H1 (cell line): Measurements from ENCODE around the gene DNLZ. TPM values are rescaled to one million over a fixed set of nuclear protein-coding genes. Genes with fewer than 3 reads are reported as not detected.

Experiments
- CTCF ChIA-PET: fragments of 300-600 bp; sonication (Branson Sonifier 250); formaldehyde crosslinking; loops from one replicate; lab custom pipeline; 2021; ENCODE audit not compliant: partially characterized antibody; lab: Charles Lee
- POLR2A ChIA-PET: fragments of 300-600 bp; sonication (Branson Sonifier 250); formaldehyde crosslinking; loops from one replicate; lab custom pipeline; 2021; ENCODE audit warnings: inconsistent platforms; ENCODE audit not compliant: partially characterized antibody; lab: Charles Lee
- DNase-seq, 2 experiments: peaks; one replicate each; pipeline versions ENCODE4 v3.0.0 to v3.0.0-alpha.2; 2010 to 2022; ENCODE audit warnings: low spot score in 2 of 2, low read depth in 1 of 2, mixed read lengths in 1 of 2
- FAIRE-seq: peaks from 2 replicates; lab custom pipeline; 2011; peaks lifted over from hg19 to GRCh38; lab: Jason Lieb, UNC
- H2AFZ ChIP-seq: 2 replicates; pipeline ENCODE4 v1.8.1; 2012; ENCODE audit warnings: low read length, inconsistent platforms
- H2AK5ac ChIP-seq: 2 replicates; pipeline ENCODE4 v1.6.1; 2013; ENCODE audit warnings: low read depth, low read length
- H2BK120ac ChIP-seq: replicated peaks from 2 replicates; pipeline ENCODE3; 2013; ENCODE audit warnings: low read depth, low read length, inconsistent platforms
- H2BK12ac ChIP-seq: 2 replicates; pipeline ENCODE4 v1.6.1; 2013; ENCODE audit warnings: low read depth, low read length
- H2BK15ac ChIP-seq: 2 replicates; pipeline ENCODE4 v1.6.1; 2013; ENCODE audit warnings: low read length
- H2BK20ac ChIP-seq: 2 replicates; pipeline ENCODE4 v1.6.1; 2013; ENCODE audit warnings: low read length
- H2BK5ac ChIP-seq: 2 replicates; pipeline ENCODE4 v1.6.1; 2013; ENCODE audit warnings: low read depth, low read length
- H3K14ac ChIP-seq: 2 replicates; pipeline ENCODE4 v1.6.1; 2013; ENCODE audit warnings: inconsistent platforms; ENCODE audit not compliant: insufficient read length
- H3K18ac ChIP-seq: 2 replicates; pipeline ENCODE4 v1.6.1; 2013; ENCODE audit warnings: low read length; ENCODE audit errors: extremely low read depth
- H3K23ac ChIP-seq: 2 replicates; pipeline ENCODE4 v1.6.1; 2013; ENCODE audit warnings: inconsistent platforms; ENCODE audit not compliant: insufficient read length
- H3K23me2 ChIP-seq: 2 replicates; pipeline ENCODE4 v1.6.1; 2013; ENCODE audit warnings: low read depth, low read length
- H3K27ac ChIP-seq: 2 replicates; pipeline ENCODE4 v1.6.1; 2011; ENCODE audit warnings: low read depth, low read length, inconsistent platforms
- H3K27me3 ChIP-seq, 4 experiments: replicated peaks in 1 of 4; 1 replicate in 1 of 4; 2 replicates in 3 of 4; pipeline versions ENCODE4 v1.6.1 to v1.8.1; 2011 to 2013; ENCODE audit warnings: low read length in 3 of 4, mild to moderate bottlenecking in 3 of 4, inconsistent platforms in 2 of 4, mixed read lengths in 2 of 4, moderate library complexity in 1 of 4; ENCODE audit not compliant: control insufficient read depth in 3 of 4, insufficient read depth in 3 of 4; ENCODE audit errors: extremely low read depth in 1 of 4
- H3K36me3 ChIP-seq, 4 experiments: 2 replicates each; pipeline versions ENCODE4 v1.6.1 to v1.8.1; 2011 to 2013; ENCODE audit warnings: mild to moderate bottlenecking in 4 of 4, low read length in 3 of 4, moderate library complexity in 2 of 4, control low read depth in 1 of 4, inconsistent platforms in 1 of 4; ENCODE audit not compliant: insufficient read depth in 4 of 4, control insufficient read depth in 2 of 4
- H3K4ac ChIP-seq: replicated peaks from 2 replicates; pipeline ENCODE3; 2013; ENCODE audit warnings: low read length, low read depth, mixed read lengths, inconsistent platforms; ENCODE audit not compliant: insufficient read length
- H3K4me1 ChIP-seq, 4 experiments: replicated peaks in 1 of 4; 1 replicate in 1 of 4; 2 replicates in 3 of 4; pipeline versions ENCODE4 v1.6.1 to v1.8.1; 2011 to 2013; ENCODE audit warnings: low read length in 3 of 4, inconsistent platforms in 2 of 4, mixed read lengths in 1 of 4; ENCODE audit not compliant: insufficient read depth in 4 of 4, control insufficient read depth in 3 of 4
- H3K4me2 ChIP-seq, 2 experiments: 2 replicates each; pipeline versions ENCODE4 v1.6.1 to v1.8.1; 2011 to 2013; ENCODE audit warnings: low read depth in 2 of 2, low read length in 2 of 2, control low read depth in 1 of 2, inconsistent platforms in 1 of 2, mild to moderate bottlenecking in 1 of 2; ENCODE audit not compliant: insufficient read depth in 1 of 2
- H3K4me3 ChIP-seq, 4 experiments: fragments of 200-600, 300-600 bp in 1 of 4; sonication (generic), shearing (Covaris generic), sonication (Bioruptor Twin) in 1 of 4; 2 replicates each; pipeline versions ENCODE4 v1.5.1 to v1.8.1; 2011 to 2016; ENCODE audit warnings: low read length in 4 of 4, low read depth in 3 of 4, control low read depth in 2 of 4, inconsistent platforms in 2 of 4, mild to moderate bottlenecking in 2 of 4, mixed read lengths in 1 of 4, moderate library complexity in 1 of 4; ENCODE audit not compliant: insufficient read depth in 2 of 4; ENCODE audit errors: extremely low read depth in 1 of 4
- H3K56ac ChIP-seq: replicated peaks from 2 replicates; pipeline ENCODE3; 2013; ENCODE audit warnings: low read depth, mild to moderate bottlenecking, mixed read lengths, low read length, inconsistent platforms; ENCODE audit not compliant: insufficient read length
- H3K79me1 ChIP-seq: 2 replicates; pipeline ENCODE4 v1.6.1; 2013; ENCODE audit warnings: low read depth, low read length, control low read depth
- H3K79me2 ChIP-seq, 2 experiments: 2 replicates each; pipeline versions ENCODE4 v1.6.1 to v1.8.1; 2012 to 2013; ENCODE audit warnings: low read length in 2 of 2, mild to moderate bottlenecking in 2 of 2, inconsistent platforms in 1 of 2; ENCODE audit not compliant: insufficient read depth in 2 of 2, control insufficient read depth in 1 of 2
- H3K9ac ChIP-seq, 4 experiments: replicated peaks in 1 of 4; 1 replicate in 1 of 4; 2 replicates in 3 of 4; pipeline versions ENCODE4 v1.6.1 to v1.8.1; 2011 to 2013; ENCODE audit warnings: low read depth in 3 of 4, low read length in 3 of 4, control low read depth in 2 of 4, mild to moderate bottlenecking in 2 of 4, moderate library complexity in 2 of 4, inconsistent platforms in 1 of 4; ENCODE audit errors: extremely low read depth in 1 of 4
- H3K9me3 ChIP-seq, 2 experiments: 2 replicates each; pipeline versions ENCODE4 v1.6.1 to v1.8.1; 2012 to 2013; ENCODE audit warnings: mild to moderate bottlenecking in 2 of 2, moderate library complexity in 2 of 2, control low read depth in 1 of 2, inconsistent platforms in 1 of 2, low read depth in 1 of 2, low read length in 1 of 2, mixed read lengths in 1 of 2; ENCODE audit not compliant: insufficient read depth in 2 of 2
- H4K20me1 ChIP-seq, 2 experiments: replicated peaks in 1 of 2; 2 replicates each; pipeline versions ENCODE3 to v1.8.1; 2011 to 2013; ENCODE audit warnings: inconsistent platforms in 2 of 2, low read length in 2 of 2, mild to moderate bottlenecking in 1 of 2; ENCODE audit not compliant: insufficient read depth in 2 of 2, control insufficient read depth in 1 of 2
- H4K5ac ChIP-seq: 2 replicates; pipeline ENCODE4 v1.6.1; 2013; ENCODE audit warnings: low read length, low read depth, mixed read lengths, inconsistent platforms; ENCODE audit not compliant: insufficient read length
- H4K8ac ChIP-seq: 2 replicates; pipeline ENCODE4 v1.8.0; 2013; ENCODE audit warnings: mild to moderate bottlenecking, moderate library complexity, low read length, inconsistent platforms; ENCODE audit not compliant: insufficient read depth; ENCODE audit errors: extremely low read depth
- H4K91ac ChIP-seq: replicated peaks from 2 replicates; pipeline ENCODE3; 2013; ENCODE audit warnings: low read length, mixed read lengths, inconsistent platforms; ENCODE audit not compliant: insufficient read length
- BCL11A ChIP-seq, 2 experiments: IDR thresholded peaks; one replicate each; pipeline ENCODE4 v1.6.1; 2011; ENCODE audit warnings: low read depth in 2 of 2, low read length in 2 of 2, mild to moderate bottlenecking in 2 of 2
- NRF1 ChIP-seq: IDR thresholded peaks from 2 replicates; pipeline ENCODE4 v1.6.1; 2011; ENCODE audit warnings: mild to moderate bottlenecking, low read depth, low read length, improper control_type of control experiment
- POLR2AphosphoS5 ChIP-seq: IDR thresholded peaks from 2 replicates; pipeline ENCODE4 v1.6.1; 2011; ENCODE audit warnings: low read depth, low read length
- WGBS, 2 experiments: shearing (Covaris generic) in 1 of 2; methylation state at CpG; one replicate each; pipeline versions ENCODE4 v1.1.6 to v1.1.7; 2013 to 2015; ENCODE audit warnings: low lambda C conversion rate in 2 of 2, mixed read lengths in 2 of 2, inconsistent platforms in 1 of 2, low coverage in 1 of 2, missing lambda C conversion rate in 1 of 2; ENCODE audit not compliant: insufficient replicate concordance in 2 of 2, insufficient coverage in 1 of 2, insufficient read length in 1 of 2; ENCODE audit errors: extremely low coverage in 1 of 2, missing lambda C conversion rate in 1 of 2; 5-methylcytosine and 5-hydroxymethylcytosine counted together
- polyA plus RNA-seq, 7 experiments: library from polyadenylated mRNA; depleted of rRNA in 3 of 7; stranded (reverse) in 5 of 7; unstranded in 2 of 7; fragments of >200 nt in 5 of 7; fragments of 200-250 nt in 2 of 7; gene quantifications; 1 replicate in 5 of 7; 2 replicates in 1 of 7; 4 replicates in 1 of 7; pipeline versions ENCODE4 v1.2.1 to v1.2.3, GENCODE V29; 2011 to 2013; ENCODE audit warnings: missing spikeins in 2 of 7, mixed read lengths in 2 of 7
- total RNA-seq: library from RNA; stranded (reverse); fragmentation: NEBNext Ultra II Directional; extraction: Animal tissue kit (Norgen Biotek cat#: 25700); gene quantifications from 2 replicates; pipeline ENCODE4 v1.2.1, GENCODE V29; 2021

DNLZ gene
- total and polyA plus RNA-seq, 2 of the 8 experiments (the other 6 are each of a cell fraction or from before 2014, with no cell fraction given), result 11.6 to 17.9 TPM

DNA sequence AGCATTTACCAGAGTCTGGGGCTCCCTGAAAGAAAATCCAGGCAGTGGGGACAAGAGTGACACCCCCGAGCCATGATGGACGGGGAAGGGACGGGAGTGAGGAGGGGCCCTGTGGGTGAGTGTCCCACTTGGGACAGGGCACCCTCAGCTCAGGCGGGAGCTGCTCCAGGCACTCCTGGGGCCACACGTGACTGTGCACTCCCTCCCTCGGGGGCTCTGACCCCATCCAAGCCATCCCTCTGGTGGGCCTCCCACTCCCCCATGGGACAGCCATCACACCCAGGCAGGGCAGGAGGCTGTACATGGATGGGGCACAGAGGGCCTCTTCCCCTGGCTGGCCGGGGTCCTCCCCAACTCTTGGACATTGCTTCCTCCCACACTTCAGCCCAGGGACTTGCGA, 12.9 kb upstream of the DNLZ start:
- Histone ChIP-seq H2BK12ac (no peak overlapping the region), H3K4me1 (no peaks in the 10 kb centered on the region), H2BK5ac (no peak overlapping the region), H4K5ac (no peak overlapping the region), H3K27me3 (no peaks in the 10 kb centered on the region), H4K8ac (peak overlapping the region; percentile 62; the same call in 1 of the 2 replicates), H3K36me3 (peaks cover 2 to 30% (median 13%) of the 10 kb centered on the region in 4 experiments; a peak in 7 of 8 replicates), H4K91ac (no peak overlapping the region), H3K9ac (no peak overlapping the region), H3K23me2 (no peaks in the 10 kb centered on the region), H4K20me1 (peaks cover 5 to 9% of the 10 kb centered on the region in 2 experiments), H2BK120ac (no peak overlapping the region), H3K4me2 (no peak overlapping the region), H2AK5ac (no peak overlapping the region), H3K56ac (no peak overlapping the region), H3K79me2 (no peaks in the 10 kb centered on the region), H3K18ac (no peak overlapping the region), H3K27ac (no peak overlapping the region), H3K79me1 (no peaks in the 10 kb centered on the region), H2BK15ac (no peak overlapping the region), H3K23ac (no peak overlapping the region), H3K9me3 (no peaks in the 10 kb centered on the region), H2BK20ac (no peak overlapping the region), H2AFZ (no peak overlapping the region), H3K4ac (no peak overlapping the region), H3K4me3 (no peak overlapping the region), H3K14ac (no peak overlapping the region)
- no peak for DNase-seq
- TF ChIP-seq NRF1 (no peak), BCL11A (IDR thresholded peaks at IDR 0.05; ENCODE audit: low read depth in 2 of 2, low read length in 2 of 2) (no peak), POLR2AphosphoS5 (peak; percentile 58; the same call in 1 of the 2 replicates)
- ChIA-PET CTCF (interaction anchor here (1.3 to 1.4 kb wide), 2 partner anchors 11 to 31 kb away, joined by 3 to 4 read pairs; no protein-coding TSS in a partner anchor), POLR2A (interaction anchor here (1.5 to 7.2 kb wide), 8 partner anchors 10 to 25 kb away, joined by 5 to 43 read pairs (median 14); partner anchors contain the start of genes DNLZ and SNAPC4)
- 97% methylated on average over 4 of the region's 8 CpGs; no CpG with 5 or more reads in 1 of the 2 experiments for WGBS, 2 experiments
- FAIRE-seq, result no peak
